SK-N-MC (cell line): Measurements from ENCODE around the gene MS4A15.

Source experiments
- EZH2 ChIP-seq: fragments of 200-600 bp; sonication (generic); IDR thresholded peaks from one replicate; pipeline ENCODE4 v1.6.1; 2017; ENCODE audit warnings: antibody characterized with exemption
- POLR2AphosphoS5 ChIP-seq: IDR thresholded peaks from 2 replicates; pipeline ENCODE4 v1.6.1; 2012; ENCODE audit warnings: mild to moderate bottlenecking, low read depth, low read length, borderline replicate concordance

GRCh38 chr11:60771879-60772525 lies 15.3 kb downstream of the MS4A15 start:
- TF ChIP-seq EZH2: no peak
- TF ChIP-seq POLR2AphosphoS5: no peak
